A673 (cell line): ENCODE results near the gene EPHA10.

ENCODE experiments used
- CTCF ChIP-seq: fragments of 300-800, 200-600 bp; sonication (generic); conservative IDR thresholded peaks from 2 replicates; pipeline ENCODE4 v1.5.1; 2017; ENCODE audit warnings: low read depth, mild to moderate bottlenecking, antibody characterized with exemption, low read length, moderate library complexity, mixed read lengths
- EZH2 ChIP-seq: fragments of 200-600 bp; sonication (generic); IDR thresholded peaks from 2 replicates; pipeline ENCODE4 v1.6.1; 2017; ENCODE audit warnings: borderline replicate concordance, low read depth, mild to moderate bottlenecking, mixed read lengths, antibody characterized with exemption, low read length; ENCODE audit not compliant: poor library complexity, severe bottlenecking

DNA sequence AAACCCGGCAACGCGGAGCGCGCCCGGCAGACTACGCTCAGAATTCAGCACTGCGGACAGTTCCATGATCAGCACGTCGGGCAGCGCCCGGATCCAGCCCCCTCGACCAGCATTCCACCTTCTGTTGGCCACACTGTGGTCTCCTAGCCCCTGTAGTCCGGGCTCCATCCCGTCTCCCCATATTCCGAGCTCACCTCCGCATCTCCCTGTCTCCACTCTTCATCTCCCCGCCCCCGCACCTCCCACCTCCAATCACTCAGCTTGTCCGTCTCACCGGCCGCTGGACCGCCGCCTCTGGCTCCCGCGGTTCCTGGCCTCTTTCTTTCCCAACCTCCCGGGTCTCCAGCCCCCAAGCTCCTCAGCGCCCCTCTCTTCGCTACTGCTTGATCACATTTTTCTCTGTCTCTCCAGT lies 500 bp downstream of the EPHA10 start:
- TF ChIP-seq CTCF = no peak
- no peak for TF ChIP-seq EZH2
